Esophagus squamous epithelium (tissue), 5 donors: Measurements from ENCODE around the gene CENPO. TPM values are rescaled to one million over a fixed set of nuclear protein-coding genes. Genes with fewer than 3 reads are reported as not detected.

Experiments
- DNase-seq: peaks from one replicate; lab custom pipeline; 2025; lab: John Stamatoyannopoulos, UW
- H3K27ac ChIP-seq, 4 donors: fragments of 200-600 bp; sonication (generic); one replicate each; pipeline ENCODE4 v1.5.1; 2016 to 2019; ENCODE audit warnings: mild to moderate bottlenecking in 1 of 4
- H3K27me3 ChIP-seq, 4 donors: fragments of 200-600 bp; sonication (generic); 1 replicate in 3 of 4; 2 replicates in 1 of 4; pipeline versions ENCODE4 v1.5.1 to v1.6.0; 2017 to 2021; ENCODE audit warnings: antibody characterized with exemption in 1 of 4
- H3K36me3 ChIP-seq, 3 donors: fragments of 200-600 bp; sonication (generic); one replicate each; pipeline ENCODE4 v1.5.1; 2016 to 2019
- H3K4me1 ChIP-seq, 3 donors: fragments of 200-600 bp; sonication (generic); one replicate each; pipeline ENCODE4 v1.5.1; 2017 to 2019
- H3K4me3 ChIP-seq, 4 donors: fragments of 200-600 bp; sonication (generic); 1 replicate in 3 of 4; 2 replicates in 1 of 4; pipeline ENCODE4 v1.5.1; 2016 to 2019; ENCODE audit warnings: mild to moderate bottlenecking in 2 of 4, moderate library complexity in 1 of 4
- H3K9me3 ChIP-seq, 3 donors: fragments of 200-600 bp; sonication (generic); one replicate each; pipeline ENCODE4 v1.5.1; 2016 to 2019
- POLR2A ChIP-seq, 4 donors: fragments of 450-650 bp; IDR thresholded peaks; one replicate each; pipeline ENCODE4 v1.6.1; 2017; ENCODE audit warnings: antibody characterized with exemption in 4 of 4, mild to moderate bottlenecking in 4 of 4, moderate library complexity in 3 of 4
- WGBS, 2 donors: methylation state at CpG; one replicate each; pipeline ENCODE4 v1.1.5; 2018; 5-methylcytosine and 5-hydroxymethylcytosine counted together
- intact Hi-C: fragments of 100-400 bp; cut with DNase I; formaldehyde crosslinking; loops from one replicate; pipeline ENCODE4 v1.15.0; 2022
- total RNA-seq, 4 donors: library from RNA; depleted of rRNA; stranded (reverse); fragments of >200 nt; gene quantifications; one replicate each; pipeline ENCODE4 v1.1.0, GENCODE V29; 2016
- TF ChIP-seq, protein P1 (sequence below), 6 experiments: fragments of 450-650 bp in 4 of 6; fragments of 200-600 bp in 2 of 6; sonication (generic) in 2 of 6; IDR thresholded peaks; one replicate each; pipeline ENCODE4 v1.5.1; 2016 to 2019; ENCODE audit warnings: antibody characterized with exemption in 6 of 6, mild to moderate bottlenecking in 4 of 6, moderate library complexity in 4 of 6
- donor health status: DM: yes; HTN: yes; CAD: no.

Gene CENPO
- total RNA-seq, 4 donors from 2014 or later: 3.5 to 12.2 (median 6.4) TPM

DNA sequence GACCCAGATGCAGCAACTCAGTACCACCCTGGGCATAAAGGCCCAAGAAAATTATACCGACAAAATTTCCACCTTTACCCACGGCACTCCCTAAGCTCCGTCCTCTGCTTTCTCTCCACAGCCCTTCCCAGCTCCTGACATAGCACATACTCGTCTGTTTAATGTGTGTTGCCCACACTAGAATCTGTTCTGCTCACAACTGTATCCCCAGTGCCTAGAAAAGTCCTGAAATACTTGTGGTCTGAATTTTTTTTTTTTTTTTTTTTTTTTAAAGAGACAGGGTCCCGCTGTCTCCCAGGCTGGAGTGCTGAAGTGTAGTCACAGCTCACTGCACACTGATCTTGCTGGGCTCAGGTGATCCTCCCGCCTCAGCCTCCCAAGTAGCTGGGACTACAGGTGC lies 64.5 kb downstream of the CENPO start:
- peak overlapping the region in 2 of 4 donors; percentile 61 to 85 for H3K27ac ChIP-seq
- no peaks in the 10 kb centered on the region for H3K36me3 ChIP-seq
- no peaks in the 10 kb centered on the region for H3K9me3 ChIP-seq
- intact Hi-C loops: no loop called here
- DNase-seq: no peak
- peaks cover 0 to 26% (median 7%) of the 10 kb centered on the region in 3 donors for H3K4me1 ChIP-seq
- WGBS, 2 donors: 82 to 92% methylated on average over 5 to 6 of the region's 6 CpGs
- H3K4me3 ChIP-seq: no peak overlapping the region
- no peaks in the 10 kb centered on the region for H3K27me3 ChIP-seq
- no peak for TF ChIP-seq POLR2A (IDR thresholded peaks at IDR 0.05)
- TF ChIP-seq, protein P1, sequence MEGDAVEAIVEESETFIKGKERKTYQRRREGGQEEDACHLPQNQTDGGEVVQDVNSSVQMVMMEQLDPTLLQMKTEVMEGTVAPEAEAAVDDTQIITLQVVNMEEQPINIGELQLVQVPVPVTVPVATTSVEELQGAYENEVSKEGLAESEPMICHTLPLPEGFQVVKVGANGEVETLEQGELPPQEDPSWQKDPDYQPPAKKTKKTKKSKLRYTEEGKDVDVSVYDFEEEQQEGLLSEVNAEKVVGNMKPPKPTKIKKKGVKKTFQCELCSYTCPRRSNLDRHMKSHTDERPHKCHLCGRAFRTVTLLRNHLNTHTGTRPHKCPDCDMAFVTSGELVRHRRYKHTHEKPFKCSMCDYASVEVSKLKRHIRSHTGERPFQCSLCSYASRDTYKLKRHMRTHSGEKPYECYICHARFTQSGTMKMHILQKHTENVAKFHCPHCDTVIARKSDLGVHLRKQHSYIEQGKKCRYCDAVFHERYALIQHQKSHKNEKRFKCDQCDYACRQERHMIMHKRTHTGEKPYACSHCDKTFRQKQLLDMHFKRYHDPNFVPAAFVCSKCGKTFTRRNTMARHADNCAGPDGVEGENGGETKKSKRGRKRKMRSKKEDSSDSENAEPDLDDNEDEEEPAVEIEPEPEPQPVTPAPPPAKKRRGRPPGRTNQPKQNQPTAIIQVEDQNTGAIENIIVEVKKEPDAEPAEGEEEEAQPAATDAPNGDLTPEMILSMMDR (IDR thresholded peaks at IDR 0.05): no peak

DNA sequence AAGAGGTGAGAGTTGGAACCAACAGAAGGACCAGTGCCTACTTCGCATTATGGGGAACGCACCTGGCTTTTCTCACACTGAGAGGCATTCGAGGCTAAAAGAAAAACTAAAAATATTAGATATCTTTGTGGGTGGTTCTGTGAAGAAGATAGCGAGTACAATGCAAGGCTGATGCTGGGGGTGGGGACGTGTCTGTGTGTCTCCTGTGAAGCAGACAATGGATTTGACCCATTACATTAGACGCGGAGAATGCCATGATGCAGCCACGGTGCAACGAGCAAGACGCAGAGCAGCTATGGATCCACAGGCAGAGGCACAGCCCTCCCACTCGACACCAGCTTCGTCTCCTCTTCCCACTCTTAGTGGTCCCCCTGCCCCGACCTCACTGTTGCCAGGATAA lies 65.8 kb downstream of the CENPO start:
- no peaks in the 10 kb centered on the region for H3K9me3 ChIP-seq
- no peaks in the 10 kb centered on the region for H3K27me3 ChIP-seq
- H3K36me3 ChIP-seq: no peaks in the 10 kb centered on the region
- 92 to 96% methylated on average over 9 to 13 of the region's 13 CpGs for WGBS, 2 donors
- DNase-seq: no peak
- H3K4me3 ChIP-seq: no peak overlapping the region
- peaks cover 0 to 31% (median 7%) of the 10 kb centered on the region in 3 donors for H3K4me1 ChIP-seq
- H3K27ac ChIP-seq: no peak overlapping the region
- intact Hi-C loops: no loop called here
- TF ChIP-seq POLR2A (IDR thresholded peaks at IDR 0.05): no peak
- TF ChIP-seq, protein P1 (IDR thresholded peaks at IDR 0.05): no peak

DNA sequence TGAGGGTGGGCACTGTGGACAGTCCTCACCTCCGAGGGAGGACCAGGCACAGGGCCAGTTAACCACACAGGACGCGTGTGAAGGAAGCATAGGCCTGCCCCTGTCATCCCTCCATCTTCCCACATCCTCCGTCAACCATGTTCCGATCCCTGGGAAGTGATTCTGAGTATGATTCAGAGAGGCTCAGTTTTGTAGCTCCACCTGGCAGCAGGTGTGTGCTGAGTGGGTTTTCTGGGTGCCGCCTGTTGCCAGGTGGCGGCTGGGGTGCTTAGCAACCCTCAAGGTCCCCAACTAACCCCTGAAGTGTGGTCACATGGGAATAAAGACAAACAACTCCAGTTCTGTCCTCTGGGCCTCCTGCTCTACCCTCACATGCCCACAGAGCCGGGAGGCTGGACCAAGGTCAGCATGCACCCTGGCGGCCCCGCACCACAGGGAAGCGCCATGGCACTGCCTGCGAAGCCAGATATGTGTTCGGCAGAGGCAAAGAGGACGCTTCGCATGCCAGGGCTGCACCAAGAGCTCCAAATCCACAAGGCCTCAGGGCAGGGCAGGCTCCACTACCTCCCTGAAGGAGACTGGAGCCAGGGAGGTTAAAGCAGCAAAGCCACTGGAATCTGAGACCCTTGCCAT lies 66.9 kb downstream of the CENPO start:
- Histone ChIP-seq H3K36me3 (no peaks in the 10 kb centered on the region), H3K9me3 (no peaks in the 10 kb centered on the region), H3K4me3 (no peak overlapping the region), H3K27me3 (no peaks in the 10 kb centered on the region), H3K27ac (peak overlapping the region in 1 of 4 donors; percentile 35), H3K4me1 (peaks cover 0 to 23% (median 7%) of the 10 kb centered on the region in 3 donors)
- WGBS, 2 donors: 80 to 100% methylated on average over 1 of the region's 15 CpGs
- intact Hi-C loops: no loop called here
- DNase-seq: no peak
- TF ChIP-seq POLR2A (IDR thresholded peaks at IDR 0.05): no peak
- TF ChIP-seq, protein P1 (IDR thresholded peaks at IDR 0.05): no peak

DNA sequence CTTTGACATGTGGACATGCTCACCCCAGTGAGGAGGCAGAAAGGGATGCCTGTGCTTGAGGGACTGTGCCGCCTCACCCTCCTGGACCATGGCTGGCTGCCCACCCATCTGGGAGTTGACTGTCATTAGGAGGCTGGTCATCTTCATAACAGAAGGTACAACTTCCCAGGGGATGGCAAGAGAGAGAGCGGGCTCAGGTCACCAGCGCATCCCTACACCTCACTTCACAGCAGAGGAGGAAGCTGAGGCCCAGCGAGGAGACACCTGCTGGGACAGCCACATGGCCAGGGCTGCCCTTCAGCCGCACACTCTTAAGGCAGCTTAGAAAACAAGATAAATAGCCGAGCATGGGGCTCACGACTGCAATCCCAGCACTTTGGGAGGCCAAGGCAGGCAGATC lies 67.4 kb downstream of the CENPO start:
- Histone ChIP-seq H3K36me3 (no peaks in the 10 kb centered on the region), H3K4me3 (no peak overlapping the region), H3K4me1 (peaks cover 0 to 23% (median 7%) of the 10 kb centered on the region in 3 donors), H3K9me3 (no peaks in the 10 kb centered on the region), H3K27ac (no peak overlapping the region), H3K27me3 (no peaks in the 10 kb centered on the region)
- intact Hi-C loops: no loop called here
- 90% methylated on average over 2 of the region's 7 CpGs; no CpG with 5 or more reads in 1 of the 2 donors for WGBS, 2 donors
- TF ChIP-seq, protein P1 (IDR thresholded peaks at IDR 0.05): no peak
- no peak for TF ChIP-seq POLR2A (IDR thresholded peaks at IDR 0.05)
- DNase-seq: no peak

DNA sequence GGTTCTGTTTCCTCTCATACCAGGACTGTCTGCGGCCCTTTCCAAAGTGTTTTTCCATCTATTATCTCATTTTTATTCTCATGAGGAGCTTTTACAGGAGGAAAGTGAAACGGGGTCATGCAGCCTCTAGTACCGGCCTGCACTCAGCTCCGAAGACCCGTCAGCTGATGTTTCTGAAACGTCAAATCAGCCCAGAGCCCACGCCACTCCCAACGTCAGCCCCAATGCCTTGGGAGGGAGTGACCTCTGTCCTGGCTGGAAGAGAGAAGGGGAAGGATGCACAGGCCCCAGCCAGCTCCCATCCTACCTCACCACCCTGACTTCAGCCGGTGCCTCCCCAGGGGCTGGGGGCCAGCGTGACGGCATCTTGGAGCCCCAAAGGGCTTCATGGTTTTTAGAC lies 68.3 kb downstream of the CENPO start:
- no peak overlapping the region for H3K27ac ChIP-seq
- no peak for DNase-seq
- no peaks in the 10 kb centered on the region for H3K9me3 ChIP-seq
- TF ChIP-seq, protein P1 (IDR thresholded peaks at IDR 0.05): no peak
- no peak for TF ChIP-seq POLR2A (IDR thresholded peaks at IDR 0.05)
- intact Hi-C loops: no loop called here
- WGBS, 2 donors: 88 to 94% methylated on average over 9 of the region's 11 CpGs
- H3K27me3 ChIP-seq: no peaks in the 10 kb centered on the region
- no peak overlapping the region for H3K4me3 ChIP-seq
- peaks cover 0 to 14% (median 3%) of the 10 kb centered on the region in 3 donors for H3K4me1 ChIP-seq
- no peaks in the 10 kb centered on the region for H3K36me3 ChIP-seq
